GM21723 (cell line): Measurements from ENCODE around the gene BDH2.

Experiments used
- ATAC-seq: cut with Tn5 transposase; IDR thresholded peaks from one replicate; pipeline ENCODE4 v1.9.1; 2021; ENCODE audit warnings: mild to moderate bottlenecking, moderate library complexity; ENCODE audit not compliant: unreplicated experiment

Gene BDH2

DNA sequence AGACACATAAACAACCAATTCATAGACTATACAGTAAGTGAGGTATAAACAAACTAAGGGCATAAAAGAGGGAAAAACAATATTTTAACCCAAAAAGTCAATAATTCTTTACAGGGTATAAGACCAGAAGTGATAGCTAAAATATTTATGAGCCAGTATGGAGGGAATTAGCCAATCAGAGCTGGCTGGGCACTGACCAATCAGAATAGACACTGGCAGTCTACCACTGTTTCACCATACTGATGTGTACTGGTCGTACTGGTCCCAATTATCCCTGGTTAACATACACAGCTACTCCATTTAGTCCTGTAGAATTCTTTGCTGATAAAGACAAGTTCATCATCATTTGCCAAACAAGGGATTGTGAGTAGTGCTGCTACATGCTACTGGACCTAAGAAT lies 70.3 kb downstream of the BDH2 start:
- ATAC-seq: no peak
